ENCODE data around the gene SLC22A23.
A peak's percentile ranks its signal among the peaks of the same experiment; 100 is the strongest.

SLC22A23 gene

DNA sequence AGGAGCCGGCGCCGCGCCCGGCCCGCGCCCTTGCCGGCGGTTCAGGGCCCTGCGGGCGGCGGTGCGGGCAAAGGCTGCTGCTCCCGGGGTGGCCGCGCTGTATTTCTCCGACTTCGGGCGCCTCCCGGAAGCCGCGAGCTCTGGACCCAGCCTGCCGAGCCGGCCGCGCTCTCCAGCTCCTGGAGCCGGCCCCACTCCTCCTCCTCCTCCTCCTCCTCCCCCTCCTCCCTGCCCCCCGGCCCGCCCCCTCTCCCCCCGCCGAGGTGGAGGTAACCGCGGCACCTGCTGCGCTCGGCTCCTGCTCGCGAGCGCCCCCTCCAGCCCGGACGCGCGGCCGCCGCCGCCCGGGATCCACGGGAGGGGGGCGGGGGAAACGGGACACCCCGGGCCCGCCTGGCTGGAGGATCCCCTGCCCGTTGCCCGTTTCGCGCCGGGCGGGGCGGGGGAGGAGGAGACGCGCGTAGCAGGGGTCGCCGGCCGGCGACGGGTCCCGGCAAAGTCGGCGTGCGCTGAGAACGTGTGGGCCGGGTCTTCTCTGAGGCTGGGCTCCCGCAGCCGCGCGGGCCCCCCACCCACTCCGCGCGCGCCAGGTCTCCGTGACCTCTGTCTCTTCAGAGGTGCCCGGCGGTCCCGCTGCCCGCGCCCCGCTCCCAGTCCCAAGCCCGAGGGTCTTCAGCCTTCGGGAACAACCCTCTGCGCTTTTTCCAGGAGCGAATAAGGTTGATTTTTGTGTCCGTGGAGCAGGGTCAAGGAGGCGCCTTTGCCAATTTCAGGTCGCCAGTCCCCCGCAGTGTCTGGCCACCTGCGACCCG, at the start of gene SLC22A23:
Gene SLC22A23 (minus strand): TSS at position 153 of the 812 bp plus-strand sequence. CDS start 491 bp downstream, outside the sequence.
- peak; percentile 53 to 57 for DNase-seq (ENCODE audit: low read depth in 2 of 2)

DNA sequence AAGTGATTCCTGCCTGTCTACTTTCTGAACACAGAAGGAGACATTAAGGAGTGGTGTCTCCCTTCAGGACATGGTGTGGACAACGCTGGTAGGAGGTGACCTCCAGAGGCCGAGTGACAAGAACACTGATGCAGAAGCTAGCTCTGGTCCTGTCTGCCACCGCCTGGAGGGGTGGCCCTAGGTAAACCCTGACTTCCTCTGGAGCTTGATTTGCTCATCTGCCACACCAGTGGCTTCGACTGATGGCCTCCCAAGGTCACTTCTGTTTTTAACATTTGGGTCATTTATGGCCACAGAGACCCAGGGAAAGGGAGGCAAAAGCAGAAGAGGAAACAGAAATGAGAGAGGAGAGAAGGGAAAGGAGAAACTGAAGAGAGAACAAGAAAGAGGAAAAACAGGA, 49.4 kb upstream of the SLC22A23 start:
- DNase-seq (ENCODE audit: low read depth in 2 of 2) = no peak

DNA sequence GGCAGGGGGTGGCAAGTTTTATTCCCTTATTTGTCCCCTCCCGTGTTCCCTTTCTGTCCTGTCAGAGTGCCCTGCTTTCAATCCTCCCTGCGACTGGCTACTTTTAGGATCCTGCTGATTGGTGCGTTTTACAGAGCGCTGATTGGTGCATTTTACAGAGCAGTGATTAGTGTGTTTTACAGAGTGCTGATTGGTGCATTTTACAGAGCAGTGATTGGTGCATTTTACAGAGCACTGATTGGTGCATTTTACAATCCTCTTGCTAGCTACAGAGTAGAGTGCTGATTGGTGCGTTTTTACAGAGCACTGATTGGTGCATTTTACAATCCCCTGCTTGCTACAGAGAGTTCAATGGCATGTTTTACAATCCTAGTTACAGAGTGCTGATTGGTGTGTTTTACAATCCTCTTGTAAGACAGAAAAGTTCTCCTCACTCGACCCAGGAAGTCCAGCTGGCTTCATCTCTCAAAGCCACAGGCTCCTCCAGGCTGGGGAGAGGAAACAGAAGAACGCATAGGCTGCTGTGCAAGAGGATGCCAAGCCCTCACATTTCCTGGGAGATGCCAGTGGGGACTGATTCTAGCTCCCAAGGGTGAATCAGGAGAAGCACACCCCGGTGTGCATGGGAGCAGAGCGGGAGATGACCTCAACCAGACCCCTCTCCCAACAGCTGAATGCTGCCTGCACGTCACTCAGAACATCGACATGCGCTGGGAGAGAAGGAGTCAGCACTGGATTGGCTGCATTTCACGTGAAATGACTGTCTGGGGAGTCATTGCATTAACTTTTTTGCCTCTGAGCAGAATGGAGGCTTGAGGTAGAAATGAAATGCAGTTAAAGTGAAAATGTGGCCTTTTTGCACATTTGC, 48.3 kb upstream of the SLC22A23 start:
- no peak for DNase-seq (ENCODE audit: low read depth in 2 of 2)

- no peak for DNase-seq (ENCODE audit: low read depth in 2 of 2)
Observed at GRCh38 chr6:3504354-3504753, 47.5 kb upstream of the SLC22A23 start.

- DNase-seq (ENCODE audit: low read depth in 2 of 2) = no peak
Observed at GRCh38 chr6:3501826-3502500, 45.1 kb upstream of the SLC22A23 start.

- DNase-seq (ENCODE audit: low read depth in 2 of 2) = no peak
Observed at GRCh38 chr6:3500262-3501014, 43.6 kb upstream of the SLC22A23 start.

GRCh38 chr6:3499603-3500002, 42.8 kb upstream of the SLC22A23 start:
- DNase-seq (ENCODE audit: low read depth in 2 of 2) = no peak

DNA sequence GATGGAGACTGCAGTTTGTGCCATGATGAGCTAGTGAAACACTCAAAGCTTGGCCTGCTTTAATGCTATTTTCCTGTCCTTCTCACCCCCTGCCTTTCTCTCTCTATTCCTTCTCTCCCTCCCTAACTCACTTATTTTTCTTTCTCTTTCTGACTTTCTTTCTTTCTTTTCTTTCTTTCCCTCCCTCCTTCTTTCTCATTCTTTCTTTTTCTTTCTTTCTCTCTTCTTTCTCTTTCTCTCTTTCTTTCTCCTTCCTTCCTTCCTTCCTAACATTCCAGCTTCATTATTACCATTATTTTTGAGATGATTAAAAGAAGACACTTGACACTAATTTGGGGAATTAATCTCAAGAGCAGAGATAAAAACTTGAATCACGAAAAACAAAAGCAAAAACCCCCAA, 39.5 kb upstream of the SLC22A23 start:
- no peak for DNase-seq (ENCODE audit: low read depth in 2 of 2)

DNA sequence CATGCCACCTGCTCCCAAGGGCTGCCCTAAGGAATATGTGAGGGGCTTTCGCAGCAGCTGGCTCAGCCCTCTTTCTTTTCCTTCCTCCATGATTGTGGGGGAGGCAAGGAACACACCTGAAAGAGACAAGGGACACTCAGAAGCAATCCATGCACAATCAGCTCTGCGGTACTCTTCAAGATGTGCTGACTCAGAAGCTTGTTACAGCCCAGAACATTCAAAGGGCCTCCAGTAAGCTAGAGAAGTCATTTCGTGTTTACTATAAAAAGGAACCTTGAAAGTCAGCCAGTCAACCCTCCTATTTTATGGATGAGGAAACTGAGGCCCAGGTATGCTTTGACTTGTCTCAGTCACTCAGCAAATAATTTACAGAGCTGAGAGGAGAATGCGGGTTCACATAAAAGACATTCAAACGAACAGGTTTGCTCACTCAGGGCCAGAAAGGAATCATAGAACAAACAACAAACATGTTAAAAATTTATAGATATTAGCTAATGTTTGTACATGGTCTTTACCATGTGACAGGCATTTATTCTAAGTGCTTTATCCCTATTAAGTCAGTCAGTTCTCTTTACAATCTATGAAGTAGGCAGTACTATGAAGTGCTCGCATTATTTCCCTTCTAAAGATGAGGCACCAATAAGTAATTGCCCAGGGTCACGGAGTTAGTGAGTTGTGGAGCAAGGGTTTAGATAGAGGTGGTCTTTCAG, 37.7 kb upstream of the SLC22A23 start:
- DNase-seq (ENCODE audit: low read depth in 2 of 2) = no peak

DNA sequence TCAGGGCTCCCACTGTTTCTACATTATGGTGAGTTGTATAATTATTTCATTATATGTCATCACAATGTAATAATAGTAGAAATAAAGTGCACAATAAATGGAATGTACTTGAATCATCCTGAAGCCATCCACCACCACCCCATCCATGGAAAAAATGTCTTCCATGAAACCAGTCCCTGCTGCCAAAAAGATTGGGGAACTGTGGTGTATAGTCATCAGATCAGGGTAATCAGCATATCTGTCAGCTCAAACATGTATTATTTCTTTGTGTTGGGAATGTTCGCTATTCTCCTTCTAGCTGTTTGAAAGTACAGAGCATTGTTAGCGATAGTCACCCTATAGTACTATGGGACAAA, 33.8 kb upstream of the SLC22A23 start:
- no peak for DNase-seq (ENCODE audit: low read depth in 2 of 2)

GRCh38 chr6:3489961-3490624, 33.2 kb upstream of the SLC22A23 start:
- DNase-seq (ENCODE audit: low read depth in 2 of 2) = no peak

DNA sequence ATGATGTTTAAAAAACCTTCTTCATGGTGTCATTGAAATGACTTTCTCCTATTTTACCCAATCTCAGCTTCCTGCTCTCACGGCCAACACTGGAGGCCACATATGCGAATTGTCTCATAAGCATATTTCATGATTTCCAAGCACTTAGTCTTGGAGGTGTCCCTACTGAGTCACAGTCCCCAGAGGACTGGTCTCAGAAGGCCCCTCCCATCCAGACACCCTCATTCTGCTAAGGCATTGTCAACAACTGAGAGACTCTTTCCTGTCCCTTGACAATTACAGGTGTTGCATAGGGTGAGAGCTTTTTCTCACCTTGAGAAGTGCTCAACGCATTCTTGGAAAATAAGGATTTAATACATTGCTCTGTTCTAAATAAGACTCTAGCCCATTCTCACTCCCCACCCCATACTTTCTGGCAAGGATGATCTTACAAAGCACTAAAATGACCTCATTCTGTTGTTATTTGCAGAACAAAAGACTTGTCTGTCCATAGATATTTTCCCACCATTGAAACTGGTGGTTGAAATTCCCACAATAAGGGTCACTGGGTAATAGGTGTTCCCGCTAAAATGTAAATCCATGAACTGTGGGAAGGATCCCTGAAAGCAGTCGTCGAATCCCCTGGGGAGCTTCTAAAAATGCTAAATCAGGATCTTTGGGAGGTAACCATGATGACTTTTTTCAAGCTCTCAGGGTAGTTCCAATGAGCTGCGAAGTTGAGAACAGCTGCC, 32.3 kb upstream of the SLC22A23 start:
- DNase-seq (ENCODE audit: low read depth in 2 of 2) = no peak

DNA sequence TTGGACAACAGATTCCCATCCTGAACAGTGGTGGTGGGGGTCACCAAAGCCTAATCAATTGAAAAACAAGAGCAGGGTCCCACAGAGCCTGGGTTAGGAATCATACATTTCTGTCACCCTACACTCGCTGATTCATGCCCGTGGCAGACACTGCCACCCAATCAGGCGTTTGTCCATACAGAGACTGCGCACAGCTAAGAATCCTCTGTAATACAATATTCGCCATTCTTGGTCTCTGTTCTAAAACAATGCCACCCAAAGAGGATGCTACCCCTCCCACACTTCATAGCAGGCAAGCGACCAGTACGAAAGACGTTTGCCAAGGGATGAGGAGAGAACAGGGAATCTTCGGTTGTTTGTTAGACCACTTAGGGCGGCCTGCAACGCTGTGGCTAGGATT, 28.1 kb upstream of the SLC22A23 start:
- DNase-seq (ENCODE audit: low read depth in 2 of 2) = no peak

DNA sequence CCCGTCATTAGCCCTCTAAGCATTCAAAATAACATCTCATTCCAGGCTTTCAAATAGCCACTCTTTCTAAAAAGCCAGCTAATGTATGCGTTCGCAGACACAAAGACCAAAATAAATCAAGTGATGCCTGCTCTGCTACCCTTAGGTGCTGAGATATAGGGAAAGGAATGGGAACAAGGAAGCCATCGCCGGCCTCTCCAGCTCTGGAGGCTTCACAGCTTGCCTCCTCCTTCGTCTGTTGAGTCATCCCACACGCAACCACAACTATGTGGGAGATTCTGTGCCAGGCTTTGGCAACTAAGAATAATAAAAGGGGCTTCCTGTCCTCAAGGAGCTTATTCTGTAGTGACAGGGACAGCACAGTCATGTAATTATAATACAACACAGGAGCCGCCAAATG, 27.3 kb upstream of the SLC22A23 start:
- DNase-seq (ENCODE audit: low read depth in 2 of 2) = no peak

GRCh38 chr6:3483675-3484074, 26.8 kb upstream of the SLC22A23 start:
- DNase-seq (ENCODE audit: low read depth in 2 of 2) = no peak

DNA sequence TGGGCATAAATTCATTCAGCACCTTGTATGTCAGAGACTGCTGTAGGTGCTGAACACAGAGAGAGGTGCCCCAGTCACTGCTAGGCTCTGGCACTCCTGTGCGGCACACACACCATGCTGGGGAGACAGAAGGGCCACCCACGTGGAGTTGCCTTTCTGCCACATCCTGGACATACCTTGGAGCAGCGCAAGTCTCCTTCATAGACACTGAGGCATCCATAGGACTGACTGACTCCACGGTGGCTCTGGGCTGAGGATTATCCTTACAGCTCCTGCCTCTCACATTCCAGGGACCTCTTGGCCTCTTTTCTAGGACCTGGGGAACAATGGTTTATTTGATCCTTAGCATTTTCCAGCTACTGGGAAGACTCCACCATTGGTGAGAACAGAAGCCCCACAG, 26.0 kb upstream of the SLC22A23 start:
- DNase-seq (ENCODE audit: low read depth in 2 of 2) = no peak

DNA sequence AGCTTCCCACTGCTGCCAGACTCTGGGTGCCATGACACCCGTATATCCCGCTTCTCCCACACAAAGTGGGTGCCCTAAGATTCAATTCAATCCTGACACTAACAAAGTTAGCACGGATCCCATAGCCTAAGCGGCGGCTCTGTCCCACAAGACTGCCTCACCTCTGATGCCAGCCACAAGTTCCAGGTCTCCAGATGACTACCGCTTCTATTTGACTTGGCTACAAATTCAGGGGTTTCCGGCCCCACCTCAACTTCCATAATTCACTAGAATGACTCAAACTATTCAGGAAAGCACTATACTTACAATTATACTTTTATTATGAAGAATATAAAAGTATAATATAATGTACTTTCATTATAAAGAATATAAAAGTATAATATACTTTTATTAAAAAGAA, 24.8 kb upstream of the SLC22A23 start:
- DNase-seq (ENCODE audit: low read depth in 2 of 2) = no peak

DNA sequence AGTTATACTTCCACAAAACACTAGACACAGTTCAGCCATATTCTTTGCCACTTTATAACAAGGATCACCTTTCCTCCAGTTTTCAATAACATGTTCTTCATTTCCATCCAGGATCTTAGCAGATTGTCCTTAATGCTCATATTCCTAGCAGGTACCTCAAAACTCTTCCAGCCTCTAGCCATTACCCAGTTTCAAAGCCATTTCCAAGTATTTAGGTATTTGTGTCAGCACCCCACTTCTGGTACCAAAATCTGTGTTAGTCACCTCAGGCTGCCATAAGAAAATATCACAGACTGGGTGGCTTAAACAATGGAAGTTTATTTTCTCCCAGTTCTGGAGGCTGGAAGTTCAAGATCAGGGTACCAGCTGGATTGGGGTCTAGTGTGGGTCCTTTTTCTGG, 23.2 kb upstream of the SLC22A23 start:
- no peak for DNase-seq (ENCODE audit: low read depth in 2 of 2)

DNA sequence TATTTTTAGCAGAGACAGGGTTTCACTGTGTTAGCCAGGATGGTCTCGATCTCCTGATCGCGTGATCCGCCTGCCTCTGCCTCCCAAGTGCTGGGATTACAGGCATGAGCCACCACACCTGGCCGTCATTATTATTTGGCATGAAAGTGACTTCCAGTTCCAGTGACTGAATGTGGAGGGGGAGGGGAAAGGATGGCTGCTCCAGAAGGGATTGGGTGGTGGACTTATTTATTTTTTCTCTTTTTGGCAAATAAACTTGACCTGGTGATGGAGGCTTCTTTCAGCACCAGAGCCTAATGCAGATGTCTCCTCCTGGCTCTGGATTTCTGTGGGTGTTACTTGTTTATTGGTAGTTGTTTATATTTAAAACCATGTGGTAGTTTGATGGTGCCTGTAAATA, 16.9 kb upstream of the SLC22A23 start:
- no peak for DNase-seq (ENCODE audit: low read depth in 2 of 2)

DNA sequence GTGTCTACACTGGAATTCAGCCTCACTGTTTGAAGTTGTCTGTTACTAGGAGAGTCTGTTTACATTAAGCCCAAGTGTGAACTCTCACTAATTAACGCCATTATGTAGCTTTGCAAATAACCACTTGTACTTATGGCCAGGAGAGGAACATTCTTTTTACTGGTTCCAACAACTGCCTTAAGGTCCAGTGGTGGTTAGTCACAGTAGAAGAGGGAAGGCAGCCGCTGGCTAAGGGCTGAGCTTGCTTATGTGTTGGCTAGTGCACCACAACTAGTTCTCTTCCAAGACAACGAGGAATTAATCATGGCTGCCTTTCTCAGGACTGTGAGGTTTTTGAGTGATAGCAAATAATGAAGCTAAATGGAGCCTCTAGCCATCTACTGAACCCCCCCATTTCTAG, 14.9 kb upstream of the SLC22A23 start:
- DNase-seq (ENCODE audit: low read depth in 2 of 2) = no peak

Measured in stimulated activated CD4-positive, alpha-beta T cell treated with anti-CD3 and anti-CD28 coated beads, Interleukin-4, amount 100 ng/mL, for 48 hours (primary cell).